Fibroblast of lung (primary cell): ENCODE results near the gene STK32C.
"Not testable (repeated sequence)": the region's sequence is repeated elsewhere in the genome, so short reads cannot be mapped to it uniquely, and the experiment has no call there.

Source experiments
- CTCF ChIP-seq, 2 donors: IDR thresholded peaks in 1 of 2; conservative IDR thresholded peaks in 1 of 2; 1 replicate in 1 of 2; 2 replicates in 1 of 2; pipeline ENCODE4 v1.5.1; 2011 to 2012; ENCODE audit warnings: low read length in 2 of 2, control low read depth in 1 of 2, inconsistent platforms in 1 of 2, low read depth in 1 of 2, mild to moderate bottlenecking in 1 of 2
- EZH2 ChIP-seq: IDR thresholded peaks from 2 replicates; pipeline ENCODE4 v1.5.1; 2012; ENCODE audit warnings: low read length, control low read depth, mild to moderate bottlenecking; ENCODE audit errors: missing control alignments

- peak; percentile 54 to 80 for TF ChIP-seq CTCF (conservative IDR thresholded peaks at IDR 0.05 in 1 of 2, IDR thresholded peaks at IDR 0.05 in 1 of 2; ENCODE audit: low read depth in 1 of 2, low read length in 2 of 2)
- not testable (repeated sequence) for TF ChIP-seq EZH2
Observed at GRCh38 chr10:132352462-132353308, 44.9 kb upstream of the STK32C start.
